Activated CD8-positive, alpha-beta memory T cell treated with anti-CD3 and anti-CD28 coated beads, Interleukin-2, amount 50 U/mL, for 24 hours (primary cell): ENCODE results near the gene ENDOG.

Source experiments
- DNase-seq: peaks from one replicate; pipeline ENCODE4 v3.0.0-alpha.2; 2020; ENCODE audit errors: extremely low read depth

The ENDOG gene

GRCh38 chr9:128800061-128800460, 18.2 kb upstream of the ENDOG start:
- DNase-seq = no peak

- no peak for DNase-seq
Observed at GRCh38 chr9:128802482-128802881, 15.8 kb upstream of the ENDOG start.

GRCh38 chr9:128805661-128806060, 12.6 kb upstream of the ENDOG start:
- DNase-seq = no peak

GRCh38 chr9:128807827-128808226, 10.5 kb upstream of the ENDOG start:
- DNase-seq = no peak

- no peak for DNase-seq
Observed at GRCh38 chr9:128808543-128808942, 9.8 kb upstream of the ENDOG start.

GRCh38 chr9:128809036-128809599, 9.2 kb upstream of the ENDOG start:
- no peak for DNase-seq

GRCh38 chr9:128809831-128810230, 8.5 kb upstream of the ENDOG start:
- no peak for DNase-seq

- DNase-seq = no peak
Observed at GRCh38 chr9:128810873-128811272, 7.4 kb upstream of the ENDOG start.

GRCh38 chr9:128818839-128819715, 777 bp downstream of the ENDOG start:
- DNase-seq = no peak

- DNase-seq = no peak
Observed at GRCh38 chr9:128819716-128820664, 1.7 kb downstream of the ENDOG start.

- no peak for DNase-seq
Observed at GRCh38 chr9:128820665-128821583, 2.6 kb downstream of the ENDOG start.

GRCh38 chr9:128821584-128822406, 3.5 kb downstream of the ENDOG start:
- DNase-seq = no peak

GRCh38 chr9:128822407-128823042, 4.2 kb downstream of the ENDOG start:
- DNase-seq = no peak

GRCh38 chr9:128823362-128823902, 5.1 kb downstream of the ENDOG start:
- no peak for DNase-seq

- DNase-seq = no peak
Observed at GRCh38 chr9:128823903-128824406, 5.7 kb downstream of the ENDOG start.

GRCh38 chr9:128824911-128825310, 6.6 kb downstream of the ENDOG start:
- DNase-seq = no peak

GRCh38 chr9:128825923-128826700, 7.8 kb downstream of the ENDOG start:
- DNase-seq = no peak

- DNase-seq = no peak
Observed at GRCh38 chr9:128828267-128828666, 10.0 kb downstream of the ENDOG start.
